OCI-LY7 (cell line): ENCODE data around the gene LTB.

Experiments
- CTCF ChIP-seq: fragments of 200-600 bp; sonication (generic); conservative IDR thresholded peaks from 2 replicates; pipeline ENCODE4 v1.5.1; 2014; ENCODE audit warnings: mild to moderate bottlenecking, antibody characterized with exemption, low read length, moderate library complexity, mixed read lengths
- EZH2phosphoT487 ChIP-seq: fragments of 200-600 bp; sonication (generic); IDR thresholded peaks from 2 replicates; pipeline ENCODE4 v1.6.1; 2018; ENCODE audit warnings: low read depth, borderline replicate concordance, mild to moderate bottlenecking, mixed run types, antibody characterized with exemption, low read length, moderate library complexity, mixed read lengths

GRCh38 chr6:31581434-31582229 lies 592 bp downstream of the LTB start:
- TF ChIP-seq CTCF (no peak), EZH2phosphoT487 (no peak)
